B cell (primary cell): ENCODE data around the gene NOD2. TPM values are rescaled to one million over a fixed set of nuclear protein-coding genes. Genes with fewer than 3 reads are reported as not detected.

ENCODE experiments used
- ATAC-seq: fragments of 200-7000 bp; cut with Tn5 transposase; one replicate; pipeline ENCODE4 v1.10.0; 2021; ENCODE audit warnings: low read depth, mild to moderate bottlenecking, moderate number of reproducible peaks, moderate library complexity
- CTCF ChIA-PET: fragments of 350-600 bp; sonication (Branson Sonifier 250); formaldehyde crosslinking; loops from one replicate; lab custom pipeline; 2021; ENCODE audit warnings: antibody characterized with exemption, inconsistent platforms; lab: Charles Lee
- POLR2A ChIA-PET: fragments of 350-600 bp; sonication (Branson Sonifier 250); formaldehyde crosslinking; loops from one replicate; lab custom pipeline; 2021; ENCODE audit warnings: antibody characterized with exemption; lab: Charles Lee
- DNase-seq: peaks from one replicate; pipeline ENCODE4 v3.0.0; 2013
- H2AFZ ChIP-seq: 2 replicates; pipeline ENCODE4 v1.6.1; 2012; ENCODE audit warnings: mild to moderate bottlenecking, low read depth, low read length; ENCODE audit not compliant: insufficient read depth, poor library complexity, severe bottlenecking
- H3K27ac ChIP-seq, 2 donors: 1 replicate in 1 of 2; 2 replicates in 1 of 2; pipeline ENCODE4 v1.5.1; 2012 to 2013; ENCODE audit warnings: low read length in 2 of 2, mild to moderate bottlenecking in 2 of 2, moderate library complexity in 1 of 2
- H3K27me3 ChIP-seq, 4 experiments: fragments of 200-600 bp in 1 of 4; sonication (generic) in 1 of 4; replicated peaks in 1 of 4; 1 replicate in 2 of 4; 2 replicates in 2 of 4; pipeline versions ENCODE4 v1.6.1 to v1.7.0; 2013 to 2016; ENCODE audit warnings: low read length in 3 of 4, mild to moderate bottlenecking in 2 of 4, mixed read lengths in 1 of 4, moderate library complexity in 1 of 4; ENCODE audit not compliant: insufficient read depth in 4 of 4, control insufficient read depth in 3 of 4; ENCODE audit errors: control extremely low read depth in 1 of 4
- H3K36me3 ChIP-seq, 2 experiments: replicated peaks in 1 of 2; 1 replicate in 1 of 2; 2 replicates in 1 of 2; pipeline versions ENCODE4 v1.6.1 to v1.7.1; 2013; ENCODE audit warnings: low read length in 1 of 2; ENCODE audit not compliant: insufficient read depth in 2 of 2, control insufficient read depth in 1 of 2; ENCODE audit errors: control extremely low read depth in 1 of 2, extremely low read depth in 1 of 2
- H3K4me1 ChIP-seq, 2 donors: fragments of 200-600 bp in 1 of 2; sonication (generic) in 1 of 2; 1 replicate in 1 of 2; 2 replicates in 1 of 2; pipeline versions ENCODE4 v1.5.1 to v1.6.1; 2013 to 2017; ENCODE audit warnings: low read length in 2 of 2; ENCODE audit not compliant: control insufficient read depth in 2 of 2, insufficient read depth in 2 of 2
- H3K4me2 ChIP-seq: replicated peaks from 2 replicates; pipeline ENCODE3; 2012; ENCODE audit warnings: mild to moderate bottlenecking, low read depth, low read length; ENCODE audit not compliant: poor library complexity, severe bottlenecking
- H3K4me3 ChIP-seq, 5 experiments: fragments of 200-600 bp in 1 of 5; sonication (generic) in 1 of 5; 1 replicate in 3 of 5; 2 replicates in 2 of 5; pipeline versions ENCODE4 v1.5.1 to v1.7.0; 2011 to 2016; ENCODE audit warnings: low read length in 4 of 5, mild to moderate bottlenecking in 4 of 5, low read depth in 2 of 5, control low read depth in 1 of 5, moderate library complexity in 1 of 5; ENCODE audit not compliant: insufficient read depth in 1 of 5; ENCODE audit errors: control extremely low read depth in 1 of 5, extremely low read depth in 1 of 5
- H3K79me2 ChIP-seq: fragments of 200-600 bp; sonication (generic); one replicate; pipeline ENCODE4 v1.6.0; 2016; ENCODE audit warnings: low read length; ENCODE audit not compliant: control insufficient read depth, insufficient read depth
- H3K9ac ChIP-seq: fragments of 200-600 bp; sonication (generic); 2 replicates; pipeline ENCODE4 v1.6.1; 2017; ENCODE audit warnings: mild to moderate bottlenecking, low read length, moderate library complexity
- H3K9me3 ChIP-seq, 3 donors: one replicate each; pipeline versions ENCODE4 v1.6.1 to v1.7.1; 2013; ENCODE audit warnings: low read length in 2 of 3; ENCODE audit not compliant: control insufficient read depth in 2 of 3, insufficient read depth in 1 of 3; ENCODE audit errors: control extremely low read depth in 1 of 3
- H4K20me1 ChIP-seq: 2 replicates; pipeline ENCODE4 v1.6.0; 2012; ENCODE audit warnings: mild to moderate bottlenecking, low read length; ENCODE audit not compliant: insufficient read depth, control insufficient read depth, poor library complexity, severe bottlenecking
- H3K27ac Mint-ChIP-seq: one replicate; pipeline ENCODE4 v1.8.0; 2021; ENCODE audit warnings: mixed read lengths
- H3K27me3 Mint-ChIP-seq: one replicate; pipeline ENCODE4 v1.8.0; 2021; ENCODE audit warnings: mixed read lengths
- H3K4me1 Mint-ChIP-seq: one replicate; pipeline ENCODE4 v1.8.0; 2021; ENCODE audit warnings: mixed read lengths
- H3K4me3 Mint-ChIP-seq: one replicate; pipeline ENCODE4 v1.8.0; 2021; ENCODE audit warnings: mixed read lengths
- H3K9me3 Mint-ChIP-seq: one replicate; pipeline ENCODE4 v1.8.0; 2022; ENCODE audit warnings: mixed read lengths; ENCODE audit not compliant: insufficient read depth
- CTCF ChIP-seq: fragments of 200-600 bp; IDR thresholded peaks from one replicate; pipeline ENCODE4 v1.8.0; 2022; ENCODE audit warnings: antibody characterized with exemption, mild to moderate bottlenecking
- EZH2 ChIP-seq: IDR thresholded peaks from 2 replicates; pipeline ENCODE4 v1.6.1; 2012; ENCODE audit warnings: borderline replicate concordance, low read depth, mild to moderate bottlenecking, moderate library complexity, low read length; ENCODE audit not compliant: insufficient read depth, poor library complexity, severe bottlenecking
- WGBS: methylation state at CpG from one replicate; pipeline ENCODE4 v1.1.5; 2013; ENCODE audit warnings: missing lambda C conversion rate; ENCODE audit not compliant: insufficient coverage; 5-methylcytosine and 5-hydroxymethylcytosine counted together
- intact Hi-C: fragments of 100-400 bp; cut with micrococcal nuclease; formaldehyde crosslinking; loops from one replicate; pipeline ENCODE4 v1.10.0; 2022
- polyA plus RNA-seq: library from polyadenylated mRNA; depleted of rRNA; stranded (reverse); fragments of >200 nt; gene quantifications from 2 replicates; pipeline ENCODE4 v1.2.3, GENCODE V29; 2012
- total RNA-seq, 2 donors: library from RNA; stranded (reverse); fragments of 120-200 nt in 1 of 2; gene quantifications; 1 replicate in 1 of 2; 2 replicates in 1 of 2; pipeline versions ENCODE4 v1.2.3 to v1.2.4, GENCODE V29; 2013 to 2022

NOD2 gene
- total and polyA plus RNA-seq, 2 donors (not counting 1 experiment from before 2014, with no cell fraction given), result 1.2 to 1.8 TPM

- Mint-ChIP-seq H3K4me3 (peak overlapping the region; percentile 86), H3K27me3 (no peaks in the 10 kb centered on the region), H3K9me3 (no peaks in the 10 kb centered on the region), H3K4me1 (peaks cover 56% of the 10 kb centered on the region), H3K27ac (peak overlapping the region; percentile 86)
- Histone ChIP-seq H3K27me3 (no peaks in the 10 kb centered on the region), H3K9me3 (no peaks in the 10 kb centered on the region), H3K9ac (peak overlapping the region; percentile 5), H3K4me1 (peaks cover 52 to 56% of the 10 kb centered on the region in 2 donors), H4K20me1 (no peaks in the 10 kb centered on the region), H3K4me2 (peak overlapping the region; percentile 69), H3K36me3 (no peaks in the 10 kb centered on the region), H2AFZ (peak overlapping the region; percentile 53), H3K4me3 (peak overlapping the region in 1 of 5 experiments; percentile 12), H3K27ac (peak overlapping the region; percentile 83 to 96), H3K79me2 (peaks cover 20% of the 10 kb centered on the region)
- DNase-seq (no peak), ATAC-seq (no peak)
- ChIA-PET POLR2A (interaction anchor here (0.5 to 1.2 kb wide), 3 partner anchors 12 to 38 kb away, joined by 4 to 6 read pairs (median 5); no protein-coding TSS in a partner anchor), CTCF (interaction anchor here (0.9 to 2.7 kb wide), 3 partner anchors 14 to 59 kb away, joined by 3 to 26 read pairs (median 5); no protein-coding TSS in a partner anchor)
- 59% methylated on average over 8 of the region's 8 CpGs for WGBS
- intact Hi-C loops, result loop anchor here (2.0 kb wide), 1 partner anchor 13 kb away; no protein-coding TSS in a partner anchor
- TF ChIP-seq CTCF, result no peak
- TF ChIP-seq EZH2, result no peak
Observed at GRCh38 chr16:50685462-50686063, 7.8 kb upstream of the NOD2 start.

- no peak overlapping the region for H3K27ac ChIP-seq
- H3K79me2 ChIP-seq, result peaks cover 6% of the 10 kb centered on the region
- H4K20me1 ChIP-seq, result no peaks in the 10 kb centered on the region
- Mint-ChIP-seq H3K4me3 (no peak overlapping the region), H3K27me3 (no peaks in the 10 kb centered on the region), H3K4me1 (peaks cover 43% of the 10 kb centered on the region), H3K27ac (no peak overlapping the region), H3K9me3 (no peaks in the 10 kb centered on the region)
- no peak overlapping the region for H3K4me3 ChIP-seq
- WGBS, result 87% methylated on average over 8 of the region's 12 CpGs
- no peak overlapping the region for H3K9ac ChIP-seq
- TF ChIP-seq CTCF (no peak), EZH2 (no peak)
- no peaks in the 10 kb centered on the region for H3K9me3 ChIP-seq
- no peaks in the 10 kb centered on the region for H3K27me3 ChIP-seq
- no peak overlapping the region for H2AFZ ChIP-seq
- no peaks in the 10 kb centered on the region for H3K36me3 ChIP-seq
- intact Hi-C loops, result no loop called here
- ChIA-PET CTCF (interaction anchor here (0.8 to 1.9 kb wide), 3 partner anchors 8 to 23 kb away, joined by 3 to 5 read pairs (median 3); no protein-coding TSS in a partner anchor), POLR2A (no interaction called here)
- no peak overlapping the region for H3K4me2 ChIP-seq
- ATAC-seq (no peak), DNase-seq (no peak)
- H3K4me1 ChIP-seq, result peaks cover 34 to 39% of the 10 kb centered on the region in 2 donors
Observed at GRCh38 chr16:50688083-50688482, 5.3 kb upstream of the NOD2 start.
